Left lung (tissue), 10 donors: ENCODE data around the gene GRID1. TPM values are rescaled to one million over a fixed set of nuclear protein-coding genes. Genes with fewer than 3 reads are reported as not detected.

Experiments used
- ATAC-seq: fragments of 200-7000 bp; cut with Tn5 transposase; one replicate; pipeline ENCODE4 v1.9.1; 2020; ENCODE audit warnings: moderate library complexity
- DNase-seq, 4 donors: peaks; one replicate each; pipeline ENCODE4 v3.0.0-alpha.2; 2013 to 2020
- H3K27ac ChIP-seq, 2 donors: fragments of 200-600 bp; sonication (generic) in 1 of 2; one replicate each; pipeline versions ENCODE4 v1.5.0 to v1.8.0; 2020 to 2021
- H3K27me3 ChIP-seq, 2 donors: fragments of 200-600 bp; sonication (generic) in 1 of 2; one replicate each; pipeline versions ENCODE4 v1.5.0 to v1.8.0; 2020 to 2021
- H3K36me3 ChIP-seq, 2 donors: fragments of 200-600 bp; sonication (generic) in 1 of 2; one replicate each; pipeline versions ENCODE4 v1.5.0 to v1.8.0; 2020 to 2021
- H3K4me1 ChIP-seq, 2 donors: fragments of 200-600 bp; one replicate each; pipeline ENCODE4 v1.8.0; 2021
- H3K4me3 ChIP-seq, 2 donors: fragments of 200-600 bp; sonication (generic) in 1 of 2; one replicate each; pipeline versions ENCODE4 v1.5.0 to v1.8.0; 2020 to 2021; ENCODE audit warnings: mild to moderate bottlenecking in 1 of 2
- H3K9me3 ChIP-seq, 2 donors: fragments of 200-600 bp; sonication (generic) in 1 of 2; one replicate each; pipeline versions ENCODE4 v1.5.0 to v1.8.0; 2020 to 2021
- intact Hi-C, 2 donors: fragments of 100-400 bp; cut with DNase I; formaldehyde crosslinking; loops; one replicate each; pipeline versions ENCODE4 v1.11.2 to v1.14.2; 2022
- polyA plus RNA-seq, 6 donors: library from polyadenylated mRNA; unstranded; fragments of 120-200 nt; gene quantifications; one replicate each; pipeline ENCODE4 v1.2.1, GENCODE V29; 2013; ENCODE audit not compliant: insufficient read length in 6 of 6
- total RNA-seq, 2 donors: library from RNA; stranded (reverse); fragmentation: NEBNext Ultra II Directional; extraction: Animal tissue kit (Norgen Biotek cat#: 25700); gene quantifications; one replicate each; pipeline ENCODE4 v1.2.1, GENCODE V29; 2021
- TF ChIP-seq, protein P1 (sequence below), 2 donors: fragments of 200-600 bp; sonication (generic) in 1 of 2; IDR thresholded peaks; one replicate each; pipeline versions ENCODE4 v1.5.0 to v1.8.0; 2021; ENCODE audit warnings: antibody characterized with exemption in 2 of 2
- donor health status: DM: no; HTN: yes; CAD: no.
- donor health status: DM: no; HTN: no; CAD: no.

GRID1 gene
- total and polyA plus RNA-seq, 8 donors: 0.81 to 2.6 (median 1.2) TPM

DNA sequence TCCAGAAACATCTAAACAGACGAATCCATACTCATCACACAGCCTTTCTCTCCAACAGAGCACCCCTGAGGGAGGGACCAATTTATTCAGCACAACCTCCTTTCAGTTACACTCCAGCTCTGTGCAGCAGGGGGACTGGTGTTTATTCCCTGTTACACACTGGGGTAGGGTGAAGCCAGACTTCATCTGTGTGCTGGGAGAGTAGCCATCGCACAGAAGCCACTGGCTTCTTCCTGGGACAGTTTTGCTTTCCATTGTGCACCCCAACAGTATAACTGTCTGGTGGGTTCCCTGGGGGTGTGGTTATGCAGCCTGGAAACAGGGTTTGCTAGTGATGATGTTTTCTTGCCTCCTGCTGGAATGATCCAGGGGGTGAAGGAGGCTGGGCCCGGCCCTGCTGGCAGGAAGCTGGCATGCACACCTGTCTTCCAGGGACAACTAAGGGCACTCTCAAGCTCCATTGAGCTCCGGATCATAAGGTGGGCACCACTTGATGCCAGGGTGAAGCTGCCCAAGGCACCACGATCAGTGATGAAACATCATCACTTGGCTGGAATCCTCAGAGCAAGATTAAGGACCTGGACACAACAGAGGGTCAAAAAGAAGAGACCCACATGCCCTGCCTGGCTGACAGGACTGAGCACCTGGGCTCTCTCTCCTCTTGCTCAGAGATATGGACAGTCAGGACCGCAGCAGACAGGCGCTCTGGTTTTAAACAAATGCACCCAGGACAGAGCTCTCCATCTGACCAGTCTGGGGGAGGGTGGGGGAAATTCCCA is 293.2 kb downstream of the GRID1 start:
- Histone ChIP-seq H3K27ac (no peak overlapping the region), H3K4me1 (no peaks in the 10 kb centered on the region), H3K27me3 (no peaks in the 10 kb centered on the region), H3K4me3 (no peak overlapping the region), H3K36me3 (no peaks in the 10 kb centered on the region), H3K9me3 (no peaks in the 10 kb centered on the region)
- DNase-seq (no peak), ATAC-seq (no peak)
- intact Hi-C loops: no loop called here
- TF ChIP-seq, protein P1, sequence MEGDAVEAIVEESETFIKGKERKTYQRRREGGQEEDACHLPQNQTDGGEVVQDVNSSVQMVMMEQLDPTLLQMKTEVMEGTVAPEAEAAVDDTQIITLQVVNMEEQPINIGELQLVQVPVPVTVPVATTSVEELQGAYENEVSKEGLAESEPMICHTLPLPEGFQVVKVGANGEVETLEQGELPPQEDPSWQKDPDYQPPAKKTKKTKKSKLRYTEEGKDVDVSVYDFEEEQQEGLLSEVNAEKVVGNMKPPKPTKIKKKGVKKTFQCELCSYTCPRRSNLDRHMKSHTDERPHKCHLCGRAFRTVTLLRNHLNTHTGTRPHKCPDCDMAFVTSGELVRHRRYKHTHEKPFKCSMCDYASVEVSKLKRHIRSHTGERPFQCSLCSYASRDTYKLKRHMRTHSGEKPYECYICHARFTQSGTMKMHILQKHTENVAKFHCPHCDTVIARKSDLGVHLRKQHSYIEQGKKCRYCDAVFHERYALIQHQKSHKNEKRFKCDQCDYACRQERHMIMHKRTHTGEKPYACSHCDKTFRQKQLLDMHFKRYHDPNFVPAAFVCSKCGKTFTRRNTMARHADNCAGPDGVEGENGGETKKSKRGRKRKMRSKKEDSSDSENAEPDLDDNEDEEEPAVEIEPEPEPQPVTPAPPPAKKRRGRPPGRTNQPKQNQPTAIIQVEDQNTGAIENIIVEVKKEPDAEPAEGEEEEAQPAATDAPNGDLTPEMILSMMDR (IDR thresholded peaks at IDR 0.05): no peak

DNA sequence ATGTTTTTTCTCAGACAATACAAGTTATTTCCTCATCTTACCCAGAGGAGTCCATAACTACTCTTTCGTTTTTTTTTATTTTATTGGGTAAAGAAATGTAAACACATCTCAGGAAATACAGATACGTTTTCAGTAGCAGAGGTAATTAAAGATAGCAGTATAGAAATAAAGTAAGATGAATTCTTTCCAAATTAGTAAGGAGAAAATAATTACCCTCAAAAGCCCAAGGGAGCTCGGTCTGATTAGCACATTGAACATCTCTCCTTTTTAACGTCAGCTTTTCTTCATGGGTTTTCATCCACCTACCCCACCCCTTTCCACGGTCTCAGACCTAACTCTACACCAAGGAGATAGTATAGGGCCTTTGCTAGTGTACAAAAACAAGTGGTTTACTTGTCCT is 294.2 kb downstream of the GRID1 start:
- H3K36me3 ChIP-seq: no peaks in the 10 kb centered on the region
- no peaks in the 10 kb centered on the region for H3K9me3 ChIP-seq
- TF ChIP-seq, protein P1 (IDR thresholded peaks at IDR 0.05): no peak
- H3K4me1 ChIP-seq: no peaks in the 10 kb centered on the region
- H3K27me3 ChIP-seq: no peaks in the 10 kb centered on the region
- no peak for ATAC-seq
- H3K27ac ChIP-seq: no peak overlapping the region
- no peak for DNase-seq
- intact Hi-C loops: no loop called here
- H3K4me3 ChIP-seq: no peak overlapping the region

GRCh38 chr10:86071758-86072157 is 294.8 kb downstream of the GRID1 start:
- H3K27me3 ChIP-seq: no peaks in the 10 kb centered on the region

GRCh38 chr10:86071145-86071544 is 295.4 kb downstream of the GRID1 start:
- no peaks in the 10 kb centered on the region for H3K36me3 ChIP-seq
- DNase-seq (no peak), ATAC-seq (no peak)
- no peaks in the 10 kb centered on the region for H3K9me3 ChIP-seq
- H3K27me3 ChIP-seq: peaks cover 0 to 2% of the 10 kb centered on the region in 2 donors
- TF ChIP-seq, protein P1 (IDR thresholded peaks at IDR 0.05): no peak
- no peak overlapping the region for H3K4me3 ChIP-seq
- H3K27ac ChIP-seq: no peak overlapping the region
- H3K4me1 ChIP-seq: no peaks in the 10 kb centered on the region
- intact Hi-C loops: no loop called here

More at GRCh38 chr10:86071758-86072157, 294.8 kb downstream of the GRID1 start:
- Histone ChIP-seq H3K36me3 (no peaks in the 10 kb centered on the region), H3K27ac (no peak overlapping the region), H3K4me1 (no peaks in the 10 kb centered on the region), H3K4me3 (no peak overlapping the region), H3K9me3 (no peaks in the 10 kb centered on the region)
- ATAC-seq (no peak), DNase-seq (no peak)
- intact Hi-C loops: no loop called here
- TF ChIP-seq, protein P1 (IDR thresholded peaks at IDR 0.05): no peak

GRCh38 chr10:86070278-86070677 is 296.3 kb downstream of the GRID1 start:
- DNase-seq (no peak), ATAC-seq (no peak)
- Histone ChIP-seq H3K4me1 (no peaks in the 10 kb centered on the region), H3K27me3 (peaks cover 0 to 7% of the 10 kb centered on the region in 2 donors), H3K4me3 (no peak overlapping the region), H3K27ac (no peak overlapping the region), H3K9me3 (no peaks in the 10 kb centered on the region), H3K36me3 (no peaks in the 10 kb centered on the region)
- TF ChIP-seq, protein P1 (IDR thresholded peaks at IDR 0.05): no peak
- intact Hi-C loops: no loop called here
